ENCODE results near the gene FAM3A. TPM values are rescaled to one million over a fixed set of nuclear protein-coding genes. Genes with fewer than 3 reads are reported as not detected.
A peak's percentile ranks its signal among the peaks of the same experiment; 100 is the strongest.
"Not testable (repeated sequence)": the region's sequence is repeated elsewhere in the genome, so short reads cannot be mapped to it uniquely, and the experiment has no call there.

The FAM3A gene
- total RNA-seq, 1 experiment from 2014 or later, result 28.8 TPM

DNA sequence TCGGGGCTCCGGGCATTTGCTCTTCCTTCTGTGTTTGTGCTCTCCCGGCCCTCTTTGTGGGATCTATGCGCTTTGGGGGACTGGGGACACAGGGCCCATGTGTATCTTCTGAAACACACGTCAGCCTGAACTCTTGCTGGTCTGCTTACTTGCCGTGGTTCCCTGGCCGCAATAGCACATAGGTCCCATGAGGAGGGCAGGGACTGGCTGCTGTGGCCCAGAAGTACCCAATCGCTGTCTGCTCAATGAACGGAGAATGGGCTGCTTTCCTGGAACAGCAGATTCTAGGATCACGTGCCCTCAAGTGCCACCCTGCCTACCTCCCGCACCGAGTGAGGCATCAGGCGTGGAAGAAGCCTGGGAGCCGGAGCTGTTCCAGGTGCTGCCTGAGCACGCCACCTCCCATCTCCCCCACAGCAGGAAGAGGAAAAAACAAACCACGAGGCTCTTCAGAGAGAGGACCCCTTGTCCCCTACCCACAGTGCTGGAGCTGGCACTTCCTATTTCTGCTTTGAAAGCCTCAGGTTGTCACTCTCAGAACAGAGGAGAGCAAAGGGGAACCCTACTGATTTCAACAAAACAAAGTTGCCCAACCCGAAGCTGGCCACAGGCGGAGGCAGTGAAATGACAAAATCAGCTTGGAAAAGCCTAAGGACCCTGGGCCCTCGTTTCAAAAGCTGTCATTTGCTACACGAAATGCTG is 26.8 kb upstream of the FAM3A start:
- Histone ChIP-seq H3K4me3 (no peak overlapping the region), H3K9me3 (replicated peaks) (no peaks in the 10 kb centered on the region), H3K4me1 (replicated peaks) (peaks cover 34% of the 10 kb centered on the region), H3K27ac (peak overlapping the region; percentile 98), H3K27me3 (replicated peaks) (no peaks in the 10 kb centered on the region), H3K36me3 (peaks cover 36% of the 10 kb centered on the region)
- DNase-seq (ENCODE audit: low read depth in 1 of 2, low spot score in 2 of 2), result no peak

DNA sequence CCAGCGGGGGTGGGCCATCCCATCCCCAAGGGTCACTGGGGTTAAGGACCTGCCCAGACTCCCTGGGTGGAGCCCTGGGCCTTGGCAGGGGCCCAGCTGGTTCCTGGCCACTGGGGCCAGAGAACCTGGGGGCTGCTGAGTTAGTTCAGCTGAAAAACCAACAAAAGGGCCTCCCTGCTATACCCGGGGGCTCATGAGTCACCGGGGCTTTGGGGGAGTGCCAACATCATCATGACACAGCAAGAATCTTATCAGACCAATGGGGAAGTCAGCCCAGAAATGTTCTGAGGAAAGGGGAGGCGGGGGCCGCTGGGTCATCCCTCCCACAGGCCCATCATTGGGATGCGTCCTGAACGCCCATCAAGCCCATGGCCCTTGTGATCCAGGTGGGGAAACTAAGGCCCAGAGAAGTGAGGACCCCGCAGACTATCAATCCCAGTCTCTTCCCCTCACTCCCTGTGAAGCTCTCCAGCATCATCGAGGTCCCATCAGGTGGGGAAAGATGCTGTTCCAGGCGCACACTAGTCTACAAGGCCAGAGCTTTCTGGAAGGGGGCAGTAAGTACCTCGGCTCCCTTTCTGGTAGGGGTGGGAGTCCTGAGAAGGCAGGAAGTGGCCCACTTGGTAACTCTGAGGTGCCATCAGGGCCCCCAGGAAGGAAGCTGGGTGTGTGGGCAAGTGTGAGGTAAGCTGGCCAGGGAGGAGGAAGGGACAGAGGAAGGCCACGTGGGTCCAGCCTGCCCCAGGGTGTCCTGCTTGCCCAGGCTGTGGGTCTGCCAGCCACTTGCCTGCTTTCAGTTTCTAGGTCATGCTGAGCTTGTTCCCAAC is 26.1 kb upstream of the FAM3A start:
- Histone ChIP-seq H3K4me3 (0 out of 2 replicates have a peak overlapping the region, but pooled peaks have one; percentile 8), H3K27ac (peak overlapping the region; percentile 98), H3K4me1 (replicated peaks) (peaks cover 34% of the 10 kb centered on the region), H3K9me3 (replicated peaks) (no peaks in the 10 kb centered on the region), H3K27me3 (replicated peaks) (no peaks in the 10 kb centered on the region), H3K36me3 (peaks cover 32% of the 10 kb centered on the region)
- peak; percentile 91 to 94 for DNase-seq (ENCODE audit: low read depth in 1 of 2, low spot score in 2 of 2)

GRCh38 chrX:154541589-154541895 is 25.5 kb upstream of the FAM3A start:
- Histone ChIP-seq H3K27ac (peak overlapping the region; percentile 98), H3K27me3 (replicated peaks) (no peaks in the 10 kb centered on the region), H3K9me3 (replicated peaks) (no peaks in the 10 kb centered on the region), H3K4me1 (replicated peaks) (peaks cover 34% of the 10 kb centered on the region), H3K4me3 (no peak overlapping the region), H3K36me3 (peaks cover 32% of the 10 kb centered on the region)
- DNase-seq (ENCODE audit: low read depth in 1 of 2, low spot score in 2 of 2), result no peak

DNA sequence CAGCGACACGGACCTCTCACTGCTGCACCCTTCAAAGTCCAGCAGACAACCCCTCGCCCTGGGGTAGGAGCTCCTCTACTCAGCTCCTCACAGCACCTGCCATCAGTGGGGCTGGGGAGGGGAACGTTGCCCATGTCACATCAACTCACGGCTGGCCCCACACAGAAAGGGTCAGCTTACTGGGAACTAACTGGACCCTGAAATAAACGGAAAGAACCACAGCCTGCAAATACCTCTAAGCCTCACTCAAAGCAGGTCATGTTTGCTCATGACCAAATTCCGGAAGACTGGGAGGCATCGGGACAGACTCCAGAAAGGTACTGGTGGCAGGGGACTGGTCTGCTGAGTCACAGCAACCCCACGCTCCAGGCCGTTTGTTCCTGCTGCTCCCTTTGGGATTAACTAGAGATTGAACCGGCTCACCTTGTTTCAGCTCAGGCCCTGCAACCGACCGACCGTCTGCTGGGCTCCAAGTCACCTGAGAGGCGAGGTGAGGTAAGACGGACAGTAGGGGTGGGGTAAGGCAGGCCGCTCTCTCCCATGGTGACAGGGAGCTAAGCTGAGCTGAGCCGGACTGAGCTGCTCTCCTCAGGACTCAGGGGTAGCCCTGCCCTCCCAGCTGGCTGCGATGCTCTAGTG is 25.0 kb upstream of the FAM3A start:
- Histone ChIP-seq H3K9me3 (replicated peaks) (no peaks in the 10 kb centered on the region), H3K36me3 (peaks cover 29% of the 10 kb centered on the region), H3K4me1 (replicated peaks) (peaks cover 31% of the 10 kb centered on the region), H3K27me3 (replicated peaks) (no peaks in the 10 kb centered on the region), H3K4me3 (no peak overlapping the region), H3K27ac (peak overlapping the region; percentile 98)
- peak; percentile 40 to 59 for DNase-seq (ENCODE audit: low read depth in 1 of 2, low spot score in 2 of 2)

DNA sequence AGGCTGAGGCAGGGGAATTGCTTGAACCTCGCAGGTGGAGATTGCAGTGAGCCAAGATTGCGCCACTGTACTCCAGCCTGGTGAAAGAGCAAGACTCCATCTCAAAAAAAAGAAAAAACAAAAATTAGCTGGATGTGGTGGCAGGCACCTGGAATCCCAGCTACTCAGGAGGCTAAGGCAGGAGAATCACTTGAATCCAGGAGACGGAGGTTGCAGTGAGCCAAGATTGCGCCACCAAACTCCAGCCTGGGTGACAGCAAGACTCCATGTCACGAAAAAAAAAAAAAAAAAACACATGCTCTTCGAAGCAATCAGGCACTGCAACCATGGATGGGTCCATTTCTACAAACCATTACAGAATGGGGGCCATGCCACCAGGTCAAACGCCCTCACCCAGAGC is 24.3 kb upstream of the FAM3A start:
- not testable (repeated sequence) for H3K9me3 ChIP-seq (replicated peaks); H3K4me3 ChIP-seq; H3K27me3 ChIP-seq (replicated peaks); DNase-seq (ENCODE audit: low read depth in 1 of 2, low spot score in 2 of 2); H3K27ac ChIP-seq
- H3K36me3 ChIP-seq, result peaks cover 28% of the 10 kb centered on the region
- peaks cover 29% of the 10 kb centered on the region for H3K4me1 ChIP-seq (replicated peaks)

GRCh38 chrX:154539077-154539476 is 23.0 kb upstream of the FAM3A start:
- no peak for DNase-seq (ENCODE audit: low read depth in 1 of 2, low spot score in 2 of 2)
- H3K36me3 ChIP-seq, result peaks cover 32% of the 10 kb centered on the region
- H3K9me3 ChIP-seq (replicated peaks), result no peaks in the 10 kb centered on the region
- H3K4me1 ChIP-seq (replicated peaks), result peaks cover 34% of the 10 kb centered on the region
- no peaks in the 10 kb centered on the region for H3K27me3 ChIP-seq (replicated peaks)
- H3K4me3 ChIP-seq, result no peak overlapping the region
- H3K27ac ChIP-seq, result no peak overlapping the region

- no peak overlapping the region for H3K4me3 ChIP-seq
- no peak overlapping the region for H3K27ac ChIP-seq
- H3K4me1 ChIP-seq (replicated peaks), result peaks cover 18% of the 10 kb centered on the region
- H3K27me3 ChIP-seq (replicated peaks), result no peaks in the 10 kb centered on the region
- H3K9me3 ChIP-seq (replicated peaks), result no peaks in the 10 kb centered on the region
- peaks cover 42% of the 10 kb centered on the region for H3K36me3 ChIP-seq
- no peak for DNase-seq (ENCODE audit: low read depth in 1 of 2, low spot score in 2 of 2)
Measured at GRCh38 chrX:154535892-154536291, 19.9 kb upstream of the FAM3A start.

DNA sequence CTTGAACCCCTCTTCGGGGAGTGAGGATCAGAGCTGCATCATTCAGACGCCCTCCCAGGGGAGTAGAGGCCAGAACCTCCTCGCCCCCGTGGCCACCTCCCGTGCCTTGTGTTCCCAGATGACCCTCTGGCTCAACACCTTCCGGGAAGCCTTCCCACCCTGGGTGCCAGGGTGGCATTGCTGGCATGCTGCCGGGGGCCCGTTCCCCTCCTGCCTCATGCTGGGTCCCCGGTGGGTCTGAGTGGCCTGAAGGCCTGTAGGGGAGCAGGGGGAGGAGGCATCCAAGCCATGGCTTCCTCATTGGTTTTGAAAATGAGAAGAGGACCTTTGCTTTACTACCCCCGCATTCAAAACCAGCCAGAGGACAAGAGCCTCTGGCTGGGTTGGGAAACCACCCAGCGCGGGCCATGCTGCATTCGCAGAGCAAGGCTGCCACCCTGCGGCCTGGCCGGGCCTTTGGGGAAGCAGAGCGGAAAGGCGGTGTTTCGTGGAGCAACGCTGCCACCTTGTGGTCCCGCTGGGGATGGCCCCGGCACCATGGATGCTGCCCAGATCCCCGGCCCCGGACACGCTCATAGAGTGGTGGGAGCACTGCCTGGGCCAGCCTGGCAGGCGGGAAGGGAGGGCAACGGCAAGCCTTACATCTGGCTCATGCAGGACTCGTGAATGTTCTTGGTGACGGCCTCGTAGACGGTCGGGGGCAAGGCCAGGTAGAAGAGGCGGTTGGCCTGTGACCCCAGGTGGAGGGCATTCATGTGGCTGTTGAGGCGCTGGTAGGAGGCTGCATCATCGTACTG is 18.7 kb upstream of the FAM3A start:
- Histone ChIP-seq H3K27ac (no peak overlapping the region), H3K27me3 (replicated peaks) (no peaks in the 10 kb centered on the region), H3K4me1 (replicated peaks) (peaks cover 16% of the 10 kb centered on the region), H3K4me3 (no peak overlapping the region), H3K36me3 (peaks cover 42% of the 10 kb centered on the region), H3K9me3 (replicated peaks) (no peaks in the 10 kb centered on the region)
- peak; percentile 63 to 86 for DNase-seq (ENCODE audit: low read depth in 1 of 2, low spot score in 2 of 2)

- no peaks in the 10 kb centered on the region for H3K9me3 ChIP-seq (replicated peaks)
- peaks cover 16% of the 10 kb centered on the region for H3K4me1 ChIP-seq (replicated peaks)
- no peak overlapping the region for H3K4me3 ChIP-seq
- DNase-seq (ENCODE audit: low read depth in 1 of 2, low spot score in 2 of 2), result no peak
- no peaks in the 10 kb centered on the region for H3K27me3 ChIP-seq (replicated peaks)
- peaks cover 42% of the 10 kb centered on the region for H3K36me3 ChIP-seq
- H3K27ac ChIP-seq, result no peak overlapping the region
Measured at GRCh38 chrX:154532690-154533089, 16.7 kb upstream of the FAM3A start.

DNA sequence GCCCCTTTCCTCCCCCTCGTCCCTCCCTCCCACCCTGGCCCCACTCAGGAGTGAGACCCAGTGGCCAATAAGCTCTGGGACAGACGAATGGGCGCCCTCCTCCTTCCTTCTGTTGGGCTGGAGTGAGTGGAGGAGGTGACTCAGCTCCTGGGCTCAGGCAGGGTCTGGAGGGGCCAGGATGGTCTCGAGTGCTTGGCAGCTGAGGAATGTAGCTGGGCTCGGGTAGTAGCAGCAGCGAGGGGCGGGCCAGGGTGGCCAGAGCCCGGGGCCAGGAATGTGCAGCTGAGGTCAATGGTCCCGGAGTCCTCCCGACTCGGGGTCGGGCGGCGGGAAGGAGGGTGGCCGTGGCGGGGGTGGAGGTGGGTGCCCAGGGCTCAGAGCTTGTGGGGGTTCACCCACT is 15.6 kb upstream of the FAM3A start:
- no peak overlapping the region for H3K4me3 ChIP-seq
- H3K27me3 ChIP-seq (replicated peaks), result no peaks in the 10 kb centered on the region
- no peaks in the 10 kb centered on the region for H3K9me3 ChIP-seq (replicated peaks)
- H3K36me3 ChIP-seq, result peaks cover 42% of the 10 kb centered on the region
- H3K27ac ChIP-seq, result no peak overlapping the region; the same call in 1 of the 2 replicates
- peak; percentile 35 to 77 for DNase-seq (ENCODE audit: low read depth in 1 of 2, low spot score in 2 of 2)
- peaks cover 24% of the 10 kb centered on the region for H3K4me1 ChIP-seq (replicated peaks)

- no peak overlapping the region for H3K4me3 ChIP-seq
- peaks cover 38% of the 10 kb centered on the region for H3K36me3 ChIP-seq
- H3K9me3 ChIP-seq (replicated peaks), result no peaks in the 10 kb centered on the region
- H3K27me3 ChIP-seq (replicated peaks), result no peaks in the 10 kb centered on the region
- no peak overlapping the region for H3K27ac ChIP-seq
- peaks cover 24% of the 10 kb centered on the region for H3K4me1 ChIP-seq (replicated peaks)
- no peak for DNase-seq (ENCODE audit: low read depth in 1 of 2, low spot score in 2 of 2)
Measured at GRCh38 chrX:154530286-154530685, 14.3 kb upstream of the FAM3A start.

DNA sequence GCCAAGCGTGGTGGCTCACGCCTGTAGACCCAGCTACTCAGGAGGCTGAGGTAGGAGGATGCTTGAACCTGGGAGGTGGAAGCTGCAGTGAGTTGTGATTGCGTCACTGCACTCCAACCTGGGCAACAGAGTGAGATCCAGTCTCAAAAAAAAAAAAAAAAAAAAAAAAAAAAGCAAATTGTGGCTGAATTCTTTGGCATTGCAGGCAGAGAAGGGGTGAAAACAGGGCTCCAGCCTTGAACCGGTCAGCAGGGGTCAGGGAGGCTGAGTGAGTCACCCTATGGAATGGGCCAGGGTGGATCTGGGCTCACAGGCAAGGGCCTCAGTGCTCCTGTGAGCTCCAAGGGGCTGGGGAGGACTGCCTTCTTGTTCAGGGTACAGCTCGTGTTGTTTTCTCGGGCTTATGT is 13.2 kb upstream of the FAM3A start:
- Histone ChIP-seq H3K27me3 (replicated peaks) (no peaks in the 10 kb centered on the region), H3K36me3 (peaks cover 28% of the 10 kb centered on the region), H3K4me1 (replicated peaks) (peaks cover 19% of the 10 kb centered on the region), H3K4me3 (no peak overlapping the region), H3K27ac (no peak overlapping the region), H3K9me3 (replicated peaks) (no peaks in the 10 kb centered on the region)
- DNase-seq (ENCODE audit: low read depth in 1 of 2, low spot score in 2 of 2), result no peak

- peak; percentile 59 to 73 for DNase-seq (ENCODE audit: low read depth in 1 of 2, low spot score in 2 of 2)
- no peak overlapping the region for H3K4me3 ChIP-seq
Measured at GRCh38 chrX:154526901-154527675, 11.1 kb upstream of the FAM3A start.

More at GRCh38 chrX:154526901-154527675, 11.1 kb upstream of the FAM3A start:
- Histone ChIP-seq H3K4me1 (replicated peaks) (peaks cover 17% of the 10 kb centered on the region), H3K9me3 (replicated peaks) (no peaks in the 10 kb centered on the region), H3K27me3 (replicated peaks) (no peaks in the 10 kb centered on the region), H3K27ac (no peak overlapping the region), H3K36me3 (peaks cover 6% of the 10 kb centered on the region)

All from SJSA1 (cell line).